ENCODE data around the gene RXRB. TPM values are rescaled to one million over a fixed set of nuclear protein-coding genes. Genes with fewer than 3 reads are reported as not detected.
"Not testable (repeated sequence)": the region's sequence is repeated elsewhere in the genome, so short reads cannot be mapped to it uniquely, and the experiment has no call there.

The RXRB gene
- 10 to 100 TPM; 32.5 to 39.5 TPM for total RNA-seq
- long read RNA-seq, partial matches to known transcripts, result 5 of 11 reads
- long read RNA-seq, other reads (novel, unspliced or antisense), result 3 of 11 reads

DNA sequence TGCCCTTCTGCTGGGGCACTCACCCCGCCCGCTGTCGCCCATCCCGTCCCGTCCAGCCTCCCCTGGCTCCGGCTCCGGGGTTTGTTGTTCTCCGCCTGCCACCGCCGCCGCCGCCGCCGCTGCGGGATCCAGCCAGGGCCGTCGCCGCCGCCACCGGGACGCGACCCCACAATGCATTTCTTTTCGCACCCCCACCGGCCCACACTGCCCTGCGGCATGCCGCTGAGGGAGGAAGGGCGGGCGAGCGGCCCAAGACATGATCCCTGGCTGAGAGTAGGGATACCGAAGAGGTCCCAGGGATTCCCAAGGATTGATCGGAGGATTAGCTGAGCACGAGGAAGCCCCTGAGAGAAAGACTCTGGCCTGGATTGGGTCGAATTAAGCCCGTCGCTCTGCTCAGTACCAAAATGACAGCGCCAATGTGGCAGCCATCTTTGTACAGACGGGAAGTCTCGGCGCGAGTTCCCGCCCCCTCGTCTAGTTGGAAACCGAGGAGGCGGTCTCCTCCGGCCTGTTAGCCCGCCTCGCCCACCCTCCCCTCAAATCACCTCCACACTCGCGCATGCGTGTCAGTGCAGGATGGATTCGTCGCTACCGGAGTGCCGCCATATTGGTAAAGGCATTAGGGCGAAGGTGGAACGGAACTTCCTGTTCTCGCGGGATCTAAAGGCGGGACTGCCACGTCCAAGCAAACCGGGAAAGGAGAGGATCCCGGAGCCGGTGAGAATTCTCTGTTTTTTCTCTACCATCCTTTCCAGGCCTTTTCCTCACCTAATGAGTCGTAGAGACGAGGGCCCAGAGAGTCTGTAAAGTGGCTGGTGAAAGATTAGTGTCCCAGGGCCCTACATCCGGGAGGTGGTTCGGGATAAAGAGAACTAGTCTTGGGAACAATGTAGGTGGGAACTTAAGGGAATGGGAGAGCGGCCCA lies at the start of gene RXRB, which contains the start of gene SLC39A7:
TSS of gene RXRB (minus strand) at position 447 of the 928 bp plus-strand sequence. CDS start at position 258, 189 bp downstream.
TSS of gene SLC39A7 (plus strand) at position 649 of the 928 bp plus-strand sequence. CDS start 379 bp downstream, outside the sequence.
- ATAC-seq (peak; percentile 88 to 90), DNase-seq (peak; percentile 100)
- intact Hi-C loops (cut with DNase I), result no loop called here

DNA sequence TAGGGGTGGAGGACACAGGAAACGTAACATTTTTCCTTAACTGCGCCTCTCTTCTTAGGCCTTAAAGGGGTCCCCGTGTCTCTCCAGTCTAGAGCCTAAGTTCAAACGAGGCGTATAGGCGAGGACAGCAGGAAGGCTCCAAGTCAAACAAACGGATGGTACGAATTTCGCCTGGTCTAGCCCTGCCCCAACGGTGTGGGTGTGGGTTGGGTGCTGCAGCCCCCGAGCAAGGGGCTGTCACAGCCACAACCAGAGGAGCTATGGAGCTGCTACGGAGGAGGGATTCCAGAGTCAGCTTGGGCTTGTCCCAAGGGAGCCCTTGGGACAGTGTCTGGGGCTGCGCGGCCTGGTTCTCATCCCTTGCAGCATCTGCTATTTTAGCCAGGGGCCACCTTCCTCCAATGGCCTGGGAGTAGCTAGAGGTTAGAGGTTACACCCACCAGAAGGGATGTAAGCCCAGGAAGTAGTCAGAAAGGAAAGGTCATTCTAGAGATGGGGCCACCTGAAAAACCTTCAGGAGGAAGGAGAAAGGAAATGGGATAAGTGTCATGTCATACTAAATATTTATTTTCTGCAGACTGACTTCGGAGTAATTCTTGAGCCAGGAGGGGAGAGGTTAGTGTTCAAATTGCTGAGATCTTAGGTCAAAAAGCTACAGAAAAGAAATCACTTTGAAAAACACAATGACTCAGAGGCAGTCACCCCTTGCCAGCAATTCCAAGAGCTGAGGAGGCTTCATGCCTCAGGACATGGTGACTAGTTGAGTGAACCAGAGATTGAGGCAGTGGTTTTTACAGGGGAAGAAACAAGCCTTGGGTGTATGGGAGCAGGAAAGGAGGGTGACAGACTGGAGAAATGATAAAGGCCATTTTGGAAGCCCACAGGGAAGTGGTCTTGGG lies 49.5 kb upstream of the RXRB start:
- DNase-seq (peak; percentile 35), ATAC-seq (peak in 1 of 2 donors; percentile 0)
- intact Hi-C loops (cut with DNase I), result loop anchor here (2.0 to 10.0 kb wide), 5 partner anchors 38 to 355 kb away; no protein-coding TSS in a partner anchor

DNA sequence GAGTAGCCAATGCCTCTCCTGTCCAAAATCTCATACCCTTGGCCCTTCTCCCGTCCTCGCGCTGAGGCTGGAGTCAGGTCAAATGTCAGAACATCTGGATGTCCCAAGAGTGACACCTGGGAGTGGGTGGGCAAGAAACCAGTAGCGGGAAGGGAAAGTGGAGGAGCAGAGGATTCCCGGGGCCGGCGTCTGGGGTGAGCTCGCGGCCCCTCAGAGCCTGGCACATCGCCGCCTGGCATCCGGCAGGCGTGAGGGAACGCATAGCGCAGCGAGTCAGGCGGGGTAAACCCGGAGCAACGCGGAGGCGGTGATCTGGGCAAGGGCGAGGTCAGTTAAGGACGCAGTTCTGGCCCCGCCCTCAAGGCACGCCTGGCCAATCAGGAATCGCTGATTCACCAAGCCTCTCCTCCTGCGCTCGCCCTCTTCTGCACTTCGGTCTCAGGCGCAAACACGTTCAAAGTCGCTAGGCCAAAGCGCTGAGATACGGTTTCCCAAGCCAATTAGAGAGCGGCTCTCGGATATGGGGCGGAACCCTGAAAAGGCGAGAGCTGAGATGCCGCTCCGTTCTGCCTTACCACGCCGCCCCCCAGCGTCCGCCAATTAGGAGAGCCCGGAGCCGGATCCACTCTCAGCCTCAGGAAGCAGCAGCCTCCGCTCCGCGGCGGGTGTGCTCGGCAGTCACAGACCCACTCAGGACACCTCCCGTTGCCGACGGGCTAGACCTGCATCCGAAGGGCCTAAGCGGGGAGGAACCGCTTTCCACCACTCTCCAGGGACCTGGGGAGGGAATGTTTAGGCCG lies 48.7 kb upstream of the RXRB start:
- intact Hi-C loops (cut with DNase I), result loop anchor here (1.0 to 10.0 kb wide), 6 partner anchors 37 to 354 kb away; no protein-coding TSS in a partner anchor
- DNase-seq, result peak; percentile 98

DNA sequence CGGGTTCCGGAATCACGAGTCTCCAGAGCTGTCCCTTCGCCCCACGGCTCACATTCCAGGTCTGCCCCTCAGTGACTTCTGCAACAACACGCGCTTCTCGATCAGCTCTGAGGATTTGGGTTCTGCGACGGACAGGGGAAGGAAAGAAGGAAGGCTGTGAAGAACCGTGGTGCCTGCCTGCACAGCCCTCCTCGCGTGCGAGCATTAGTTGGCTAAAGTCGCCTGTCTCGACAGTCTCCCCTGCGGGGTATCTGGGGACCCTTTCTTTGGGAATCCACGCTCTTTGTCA lies 48.1 kb upstream of the RXRB start:
- ATAC-seq, result peak; percentile 7 to 12
- peak; percentile 37 for DNase-seq
- intact Hi-C loops (cut with DNase I), result loop anchor here (1.0 to 10.0 kb wide), 6 partner anchors 36 to 354 kb away; no protein-coding TSS in a partner anchor

More for the DNA sequence above, 48.7 kb upstream of the RXRB start:
- peak; percentile 95 to 97 for ATAC-seq

DNA sequence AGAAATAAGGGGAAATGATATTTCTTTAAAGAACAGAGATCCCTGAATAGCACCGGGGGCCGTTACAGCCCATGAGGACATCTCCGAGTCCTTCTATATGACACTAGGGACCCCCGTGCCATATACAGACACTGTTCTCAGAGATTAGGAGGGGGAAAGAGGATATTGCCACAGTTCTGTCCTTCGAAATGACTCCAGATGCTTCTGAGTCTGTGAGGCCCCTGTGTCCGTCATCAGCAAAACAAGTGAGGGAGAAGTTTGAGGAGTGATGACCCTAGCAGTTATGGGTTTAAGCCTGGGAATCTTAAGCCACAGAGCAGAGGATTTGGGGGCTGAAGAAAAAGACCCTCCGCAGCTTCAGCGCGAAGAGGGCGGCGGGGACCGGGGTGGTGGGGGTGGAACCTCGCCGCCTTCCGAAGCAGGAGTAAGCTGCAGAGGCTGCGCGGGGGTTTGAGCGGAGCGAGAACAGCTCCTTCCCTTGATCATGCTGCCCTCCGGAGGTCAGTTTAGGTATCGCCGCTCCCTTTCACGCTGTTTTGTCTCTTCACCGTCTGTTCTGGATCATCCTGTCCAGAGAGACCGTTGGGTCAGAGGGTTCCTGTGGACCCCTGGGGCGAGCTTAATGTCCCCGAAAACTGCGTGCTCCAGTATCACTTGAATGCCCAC lies 47.6 kb upstream of the RXRB start:
- ATAC-seq, result peak; percentile 71 to 76
- peak; percentile 90 for DNase-seq
- intact Hi-C loops (cut with DNase I), result loop anchor here (1.0 to 10.0 kb wide), 6 partner anchors 36 to 353 kb away; no protein-coding TSS in a partner anchor

DNA sequence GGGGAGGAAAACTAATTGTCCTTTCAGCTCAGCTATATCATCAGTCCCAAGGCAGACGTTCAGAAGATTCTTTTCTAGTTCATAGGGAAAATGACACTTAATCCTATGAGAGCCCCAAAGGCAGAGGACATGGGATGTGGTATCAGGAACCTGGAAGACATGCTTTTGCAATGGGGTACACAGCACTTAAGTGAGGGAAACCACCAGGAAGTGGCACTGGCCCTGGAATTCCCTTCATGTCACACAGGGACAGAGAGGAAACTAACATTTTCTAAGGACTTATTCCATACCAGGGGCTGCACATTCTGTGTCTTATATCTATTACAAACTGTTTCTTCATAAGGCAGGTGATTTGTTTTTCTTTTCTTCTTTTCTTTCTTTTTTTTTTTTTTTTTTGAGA lies 43.0 kb upstream of the RXRB start:
- no peak for ATAC-seq
- intact Hi-C loops (cut with DNase I), result loop anchor here (5.0 to 10.0 kb wide), 3 partner anchors 81 to 349 kb away; no protein-coding TSS in a partner anchor
- DNase-seq, result no peak

DNA sequence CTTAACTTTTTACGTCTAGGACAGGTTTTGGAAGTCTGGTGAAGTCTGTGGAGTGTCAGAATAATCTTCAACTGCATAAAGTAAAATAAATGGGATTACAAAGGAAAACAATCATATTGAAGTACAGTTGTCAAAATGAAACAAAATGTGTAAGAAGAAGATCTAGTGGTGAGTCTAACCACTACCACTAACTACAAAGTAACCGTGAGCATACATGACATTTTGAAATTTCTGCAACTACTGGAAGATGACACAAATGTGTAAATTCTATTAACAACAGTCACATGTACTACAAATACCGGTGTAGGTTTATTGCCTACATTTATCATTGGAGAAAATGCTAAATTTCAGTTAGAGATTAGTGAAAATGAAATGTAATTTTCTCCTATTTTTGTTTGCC lies 41.5 kb upstream of the RXRB start:
- DNase-seq, result no peak
- ATAC-seq, result no peak
- intact Hi-C loops (cut with DNase I), result loop anchor here (5.0 to 10.0 kb wide), 3 partner anchors 80 to 347 kb away; no protein-coding TSS in a partner anchor

DNA sequence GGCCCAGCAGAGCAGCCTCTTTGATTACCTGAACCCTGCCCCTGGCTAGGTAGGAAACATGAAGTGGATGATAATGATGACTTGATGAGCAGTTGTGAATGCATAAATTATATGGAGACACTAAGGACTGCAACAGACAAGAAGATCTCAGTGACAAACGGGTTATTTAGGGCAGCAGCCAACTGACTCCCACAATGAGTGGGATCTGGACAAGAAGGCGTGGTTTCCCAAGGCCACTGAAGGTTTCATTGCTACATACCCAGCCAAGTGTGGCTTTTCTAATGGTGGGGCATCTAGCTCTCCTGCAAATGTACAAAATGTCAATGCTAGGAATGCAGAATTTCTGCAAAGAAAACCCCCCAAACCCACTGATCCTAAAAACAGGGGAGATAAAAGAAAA lies 37.3 kb upstream of the RXRB start:
- ATAC-seq, result no peak
- DNase-seq, result no peak
- intact Hi-C loops (cut with DNase I), result no loop called here

DNA sequence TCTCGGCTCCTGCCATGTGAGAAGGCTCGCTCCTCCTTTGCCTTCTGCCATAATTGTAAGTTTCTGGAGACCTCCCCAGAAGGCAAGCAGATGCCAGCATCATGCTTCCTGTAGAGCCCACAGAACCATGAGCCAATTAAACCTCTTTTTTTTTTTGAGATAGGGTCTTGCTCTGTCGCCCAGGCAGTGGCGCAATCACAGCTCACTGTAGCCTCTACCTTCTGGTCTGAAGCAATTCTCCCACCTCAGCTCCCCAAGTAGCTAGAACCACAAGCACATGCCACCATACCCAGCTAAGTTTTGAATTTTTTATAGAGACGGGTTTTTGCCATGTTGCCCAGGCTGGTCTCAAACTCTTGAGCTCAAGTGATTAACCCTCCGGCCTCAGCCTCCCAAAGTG lies 36.4 kb upstream of the RXRB start:
- intact Hi-C loops (cut with DNase I), result no loop called here
- no peak for ATAC-seq
- DNase-seq, result no peak

DNA sequence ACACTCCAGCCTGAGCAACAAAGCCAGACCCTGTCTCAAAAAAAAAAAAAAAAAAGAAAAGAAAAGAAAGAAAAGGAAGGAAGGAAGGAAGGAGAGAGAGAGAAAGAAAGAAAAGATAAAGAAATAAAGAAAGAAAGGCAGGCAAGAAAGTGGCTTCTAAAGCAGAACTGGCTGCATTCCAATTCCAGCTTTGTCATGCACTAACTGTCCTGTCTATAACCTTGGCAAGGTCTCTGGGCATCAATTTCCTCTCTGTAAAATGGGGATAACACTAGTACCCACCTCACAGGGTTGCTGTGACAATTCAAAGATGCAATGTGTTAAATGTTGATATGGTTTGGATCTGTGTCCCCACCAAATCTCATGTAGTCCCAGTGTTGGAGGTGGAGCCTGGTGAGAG lies 35.9 kb upstream of the RXRB start:
- DNase-seq, result no peak
- intact Hi-C loops (cut with DNase I), result no loop called here
- no peak for ATAC-seq

DNA sequence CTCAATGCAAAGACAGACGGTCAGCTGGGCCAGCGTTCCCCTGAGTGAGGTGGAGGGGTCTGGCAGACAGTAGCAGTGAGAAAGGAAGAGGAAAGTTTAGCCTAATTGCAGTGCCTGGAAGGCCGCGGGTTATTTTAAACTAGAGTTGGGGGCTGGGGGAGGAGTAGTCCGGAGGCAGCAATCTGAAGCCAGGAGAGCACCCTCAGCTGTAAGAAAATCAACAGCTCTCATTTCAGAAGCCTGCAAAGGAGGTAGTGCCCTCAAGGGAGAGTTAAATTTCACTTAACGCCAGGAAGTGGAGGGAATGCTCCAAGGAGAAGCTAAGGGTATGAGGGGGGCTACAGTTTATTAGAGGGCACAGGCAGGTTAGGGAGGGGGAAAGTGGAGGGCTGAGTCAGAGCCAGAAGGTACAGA lies 34.8 kb upstream of the RXRB start:
- DNase-seq (no peak), ATAC-seq (no peak)
- intact Hi-C loops (cut with DNase I), result no loop called here

DNA sequence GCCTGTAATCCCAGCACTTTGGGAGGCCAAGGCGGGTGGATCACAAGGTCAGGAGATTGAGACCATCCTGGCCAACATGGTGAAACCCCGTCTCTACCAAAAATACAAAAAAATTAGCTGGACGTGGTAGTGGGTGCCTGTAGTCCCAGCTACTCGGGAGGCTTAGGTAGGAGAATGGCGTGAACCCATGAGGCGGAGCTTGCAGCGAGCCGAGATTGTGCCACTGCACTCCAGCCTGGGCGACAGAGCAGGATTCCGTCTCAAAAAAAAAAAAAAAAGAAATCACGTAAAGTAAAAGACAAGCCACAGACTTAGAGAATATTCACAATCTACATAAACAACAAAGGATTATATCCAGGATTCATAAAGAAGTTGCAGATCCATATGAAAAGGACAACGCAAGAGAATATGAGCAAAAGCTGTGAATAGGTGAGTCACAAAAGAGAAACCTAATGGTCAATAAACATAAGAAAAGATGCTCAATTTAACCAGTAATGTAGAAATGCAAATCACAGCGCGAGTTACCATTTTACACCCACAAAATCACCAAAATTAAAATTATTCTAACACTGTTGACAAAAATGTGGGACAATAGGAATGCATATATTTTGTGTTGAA lies 26.1 kb upstream of the RXRB start:
- DNase-seq, ATAC-seq: not testable (repeated sequence)
- intact Hi-C loops (cut with DNase I), result loop anchor here in 1 of 2 donors (10.0 kb wide), 1 partner anchor 222 kb away; the partner anchor contains the start of gene HLA-DOA

DNA sequence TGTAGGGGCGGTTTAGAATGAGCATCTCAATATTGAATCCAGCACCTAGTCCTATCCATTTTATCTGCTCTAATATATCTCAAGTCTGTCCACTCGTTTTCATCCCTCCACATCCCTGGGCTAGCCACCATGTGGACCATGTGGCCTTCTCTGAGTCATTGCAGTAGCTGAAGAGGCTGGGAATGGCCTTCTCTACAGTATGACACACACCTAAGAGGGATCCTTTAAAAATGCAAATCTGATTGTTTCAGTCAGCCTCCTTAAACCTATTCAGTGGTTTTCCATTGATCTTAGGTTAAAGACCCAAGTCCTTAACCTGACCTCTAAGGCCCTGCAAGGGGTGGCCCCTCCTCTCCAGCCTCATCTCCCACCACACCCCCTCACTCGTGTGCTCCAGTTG lies 17.2 kb upstream of the RXRB start:
- DNase-seq (no peak), ATAC-seq (no peak)
- intact Hi-C loops (cut with DNase I), result no loop called here

DNA sequence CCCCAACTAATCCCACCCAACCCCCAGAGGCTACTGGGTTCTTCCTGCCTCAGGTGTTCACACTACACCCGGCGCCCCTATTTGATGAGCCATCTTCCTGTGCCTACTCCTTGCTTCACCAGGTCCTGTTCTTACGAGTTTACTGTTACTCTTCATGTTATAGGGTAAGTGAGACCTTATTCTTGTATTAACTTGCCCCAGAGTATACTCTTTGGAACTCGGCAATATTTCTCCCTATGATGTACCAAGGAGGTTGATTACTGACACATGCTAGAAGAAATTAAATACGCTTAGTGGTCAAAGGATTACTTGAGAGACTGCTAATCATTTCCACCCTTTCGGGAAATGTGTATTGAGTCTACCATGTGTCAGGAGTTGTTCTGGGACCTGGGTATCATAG lies 16.8 kb upstream of the RXRB start:
- no peak for DNase-seq
- no peak for ATAC-seq
- intact Hi-C loops (cut with DNase I), result no loop called here

DNA sequence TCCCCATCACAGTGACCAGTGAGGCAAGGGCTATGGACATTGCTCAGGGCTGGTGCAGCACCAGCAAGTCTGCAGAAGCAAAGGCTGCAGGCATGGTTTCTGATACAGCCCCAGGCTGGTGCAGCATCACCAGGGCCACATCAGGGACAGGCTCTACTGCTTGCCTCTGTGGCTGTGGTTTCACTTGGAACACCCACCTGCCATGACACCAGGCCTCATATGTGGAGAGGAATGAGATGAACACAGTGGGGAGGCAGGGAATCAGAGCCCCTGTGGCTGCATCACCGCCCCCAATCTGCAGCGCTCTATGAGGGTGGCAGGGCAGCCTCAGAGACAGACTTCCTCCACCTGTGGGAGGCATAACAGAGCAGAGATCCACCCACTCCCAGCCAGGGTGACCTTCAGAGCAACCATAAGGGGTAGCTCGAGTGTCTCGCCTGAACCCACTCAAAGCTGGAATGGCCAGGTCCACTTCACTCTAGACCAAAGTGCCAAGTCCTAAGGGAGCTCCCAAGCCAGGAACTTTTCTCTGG lies 15.7 kb upstream of the RXRB start:
- DNase-seq (no peak), ATAC-seq (no peak)
- intact Hi-C loops (cut with DNase I), result no loop called here

DNA sequence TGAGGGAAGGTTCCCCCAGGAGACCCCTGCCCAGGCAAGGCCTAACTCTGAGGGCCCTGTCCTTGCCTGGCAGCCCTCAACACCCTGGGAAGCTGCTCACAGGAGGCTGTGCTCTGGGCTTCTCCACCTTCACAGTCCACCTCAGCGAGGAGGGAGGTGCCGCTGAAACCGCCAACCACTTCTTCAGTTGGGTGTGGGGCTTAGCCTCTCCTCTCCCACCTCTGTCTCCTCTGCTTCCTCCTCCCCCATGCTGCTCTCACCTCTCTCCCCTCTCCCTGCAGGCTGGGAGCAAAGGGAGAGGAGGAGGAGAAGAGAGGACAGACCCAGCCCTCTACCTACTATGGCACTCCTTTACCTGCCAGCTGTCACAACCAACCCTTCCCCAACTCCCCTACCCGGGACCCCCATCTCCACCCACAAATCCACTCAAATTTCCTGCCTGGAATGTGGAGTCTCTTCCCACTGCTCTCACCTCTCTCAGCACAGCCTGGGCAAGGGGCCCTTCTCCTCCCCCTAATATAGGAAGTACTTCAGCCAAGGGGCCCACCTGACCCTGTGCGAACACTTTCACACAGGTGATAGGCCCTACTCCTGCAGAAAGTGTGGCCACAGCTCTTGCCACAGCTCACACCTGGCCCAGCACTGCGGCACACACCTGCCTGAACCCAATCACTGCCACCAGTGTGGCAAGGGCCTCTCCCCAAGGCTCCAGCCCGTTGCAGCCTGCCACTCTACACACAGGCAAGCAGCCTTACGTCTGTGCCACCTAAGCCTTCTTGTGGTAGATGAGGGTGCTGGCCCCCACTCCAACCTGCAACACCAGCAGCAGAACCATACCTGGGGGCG lies 15.0 kb upstream of the RXRB start:
- DNase-seq (no peak), ATAC-seq (no peak)
- intact Hi-C loops (cut with DNase I), result no loop called here

Measured in left cardiac atrium (tissue), 4 donors.